ENCODE measurements around the gene CDKAL1.

Gene CDKAL1

DNA sequence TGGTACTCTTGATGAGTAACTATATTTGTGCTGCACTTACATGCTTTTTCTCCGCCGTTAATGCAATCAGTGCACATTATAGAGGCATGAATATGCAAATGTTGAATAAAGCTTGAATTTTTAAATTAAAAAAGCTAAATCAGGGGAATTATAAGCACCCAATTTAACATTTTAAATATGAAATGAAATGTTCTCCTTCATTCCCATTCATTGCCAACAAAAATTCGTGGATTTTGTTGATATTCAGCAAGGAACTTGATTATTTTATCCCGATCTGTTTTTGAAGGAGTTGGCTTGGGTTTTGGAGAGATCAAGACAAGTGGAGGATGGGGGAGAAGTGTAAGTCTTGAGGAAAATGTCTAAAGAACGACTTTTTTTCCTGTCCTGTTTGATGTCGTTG lies 740.6 kb downstream of the CDKAL1 start:
- DNase-seq: no peak

DNA sequence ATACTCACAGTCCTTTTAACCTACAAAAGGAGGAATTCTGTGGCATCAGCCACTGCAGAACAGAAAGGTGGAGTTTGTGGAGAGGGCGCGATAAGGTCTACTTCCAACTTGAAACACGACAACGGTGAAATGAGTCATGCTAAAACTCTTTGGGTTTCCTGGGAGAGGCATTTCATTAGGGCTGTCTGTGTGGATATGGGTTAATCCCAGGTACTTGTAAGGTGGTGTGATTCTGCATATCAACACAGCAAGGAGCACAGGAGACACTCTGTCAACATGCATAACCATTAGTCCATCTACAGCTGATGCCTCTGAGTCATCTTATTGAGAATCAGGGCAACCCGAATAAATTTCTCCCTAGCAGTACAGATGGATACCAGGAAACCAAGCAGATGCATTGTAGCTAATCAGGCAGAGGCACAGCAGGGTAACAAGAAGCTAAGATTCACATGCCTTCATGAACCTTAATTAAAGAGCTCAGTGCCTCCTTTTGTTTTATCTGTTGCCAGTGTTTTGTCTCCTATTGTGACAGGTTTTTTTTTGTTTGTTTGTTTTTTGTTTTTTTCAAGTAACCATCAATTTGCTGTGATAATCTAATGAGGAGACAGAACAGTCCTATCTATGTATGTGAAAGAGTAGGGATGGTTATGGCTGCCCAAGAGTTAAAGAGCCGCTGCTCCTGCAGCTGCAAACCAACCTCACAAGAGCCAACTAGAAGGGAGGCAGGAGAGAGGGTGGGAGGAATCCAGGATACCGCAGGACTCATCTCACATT lies 743.5 kb downstream of the CDKAL1 start:
- DNase-seq: no peak

DNA sequence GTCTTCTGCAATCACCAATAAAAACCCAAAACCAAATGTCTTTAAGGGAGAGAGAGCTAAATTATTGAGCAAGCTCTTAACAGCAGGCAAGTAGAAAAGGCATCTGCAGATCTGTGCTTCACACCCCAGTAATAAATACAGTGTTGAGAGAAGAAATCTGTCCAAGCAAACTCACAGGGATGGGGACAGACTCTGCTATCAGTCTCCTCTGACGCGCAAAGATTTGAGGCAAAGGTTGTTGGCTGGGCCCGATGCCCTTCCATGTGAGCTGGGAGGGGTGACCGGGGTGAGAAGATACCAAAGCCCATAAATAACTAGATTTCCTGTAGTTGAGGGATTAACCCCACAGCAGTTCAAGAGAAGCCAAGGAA lies 744.1 kb downstream of the CDKAL1 start:
- no peak for DNase-seq

DNA sequence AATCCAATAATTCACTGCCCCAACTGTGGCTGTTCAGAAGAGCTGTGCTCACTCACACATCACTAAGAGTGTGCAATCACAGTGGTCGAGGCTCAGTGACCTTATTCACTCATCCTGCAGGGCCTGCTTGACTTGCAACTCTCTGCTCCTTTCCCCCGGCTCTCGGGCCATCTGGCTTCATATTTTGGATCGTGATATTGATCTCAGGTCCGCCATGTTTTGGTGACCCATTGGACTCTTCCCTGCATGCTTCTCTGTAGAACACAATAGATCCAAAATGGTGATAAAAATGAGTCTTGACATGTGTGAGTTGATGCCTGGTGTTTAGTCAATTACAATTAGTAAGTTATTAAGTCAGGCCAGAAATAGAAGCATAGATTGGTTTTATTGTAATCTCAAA lies 745.4 kb downstream of the CDKAL1 start:
- DNase-seq: no peak

DNA sequence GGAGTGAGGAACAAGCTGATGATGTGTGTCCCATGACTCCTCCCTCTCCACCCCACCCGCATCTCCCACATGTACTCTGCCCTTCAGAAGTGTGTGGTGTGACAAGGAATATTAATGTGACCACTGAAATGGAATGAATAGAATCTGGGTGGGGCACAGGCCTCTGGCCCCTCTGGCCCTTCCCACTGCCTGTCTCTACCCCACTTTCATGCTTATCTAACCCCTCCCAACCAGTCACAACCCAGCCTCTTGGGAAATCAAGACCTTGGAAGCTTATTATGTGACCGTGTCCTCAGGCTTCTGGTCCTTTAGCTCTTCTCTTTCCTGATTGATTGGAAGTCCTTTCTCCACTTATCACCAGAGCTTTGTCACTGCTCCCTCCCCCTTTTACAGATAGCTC lies 747.1 kb downstream of the CDKAL1 start:
- DNase-seq: no peak

All from kidney glomerular epithelial cell (primary cell).